ACC112 (cell line): ENCODE results near the gene ALKBH1.

Source experiments
- H2AFZ ChIP-seq: fragments of 200-600 bp; sonication (generic); one replicate; pipeline ENCODE4 v1.6.0; 2017; ENCODE audit warnings: antibody characterized with exemption, low read length; ENCODE audit not compliant: unreplicated experiment
- H3K27ac ChIP-seq: fragments of 200-600 bp; sonication (generic); 2 replicates; pipeline ENCODE4 v1.5.1; 2014; ENCODE audit warnings: low read depth, mild to moderate bottlenecking, antibody characterized with exemption, low read length, moderate library complexity
- H3K27me3 ChIP-seq: fragments of 200-600 bp; sonication (generic); 2 replicates; pipeline ENCODE4 v1.6.1; 2014; ENCODE audit warnings: mild to moderate bottlenecking, antibody characterized with exemption, low read length, moderate library complexity, mixed read lengths; ENCODE audit not compliant: insufficient read depth
- H3K36me3 ChIP-seq: fragments of 200-600 bp; sonication (generic); 2 replicates; pipeline ENCODE4 v1.6.1; 2016; ENCODE audit warnings: mild to moderate bottlenecking, antibody characterized with exemption, low read length, moderate library complexity, mixed read lengths; ENCODE audit not compliant: insufficient read depth
- H3K4me1 ChIP-seq: fragments of 200-600 bp; sonication (generic); one replicate; pipeline ENCODE4 v1.6.1; 2016; ENCODE audit warnings: low read length, mixed read lengths; ENCODE audit not compliant: insufficient read depth, unreplicated experiment, control insufficient read depth
- H3K4me3 ChIP-seq: fragments of 200-600 bp; sonication (generic); 2 replicates; pipeline ENCODE4 v1.5.1; 2014; ENCODE audit warnings: mild to moderate bottlenecking, low read depth, low read length
- H3K79me2 ChIP-seq: fragments of 200-600 bp; sonication (generic); one replicate; pipeline ENCODE4 v1.6.0; 2016; ENCODE audit warnings: low read length; ENCODE audit not compliant: control insufficient read depth, unreplicated experiment, insufficient read depth

Gene ALKBH1

DNA sequence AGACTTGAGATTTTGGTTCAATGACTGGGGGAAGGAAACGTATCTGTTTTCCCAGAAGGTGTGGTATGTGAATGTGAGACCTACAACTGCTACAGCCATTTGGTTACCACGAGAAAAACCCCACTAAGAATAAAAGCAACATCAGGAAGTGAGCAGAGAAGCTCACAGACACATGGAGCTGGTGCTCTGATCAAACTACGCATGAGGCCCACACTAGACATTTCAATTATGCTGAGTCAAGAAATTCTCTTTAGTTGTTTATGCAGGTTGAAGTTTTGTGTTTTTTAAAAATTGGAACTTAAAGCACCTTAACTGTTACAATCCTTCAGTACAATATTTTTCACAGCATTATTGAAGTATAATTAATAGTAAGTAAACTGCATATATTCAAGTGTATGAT is 82.5 kb downstream of the ALKBH1 start:
- Histone ChIP-seq H3K27ac (no peak overlapping the region), H3K36me3 (no peaks in the 10 kb centered on the region), H3K79me2 (no peaks in the 10 kb centered on the region), H3K4me1 (no peaks in the 10 kb centered on the region), H3K27me3 (no peaks in the 10 kb centered on the region), H2AFZ (no peak overlapping the region), H3K4me3 (no peak overlapping the region)

DNA sequence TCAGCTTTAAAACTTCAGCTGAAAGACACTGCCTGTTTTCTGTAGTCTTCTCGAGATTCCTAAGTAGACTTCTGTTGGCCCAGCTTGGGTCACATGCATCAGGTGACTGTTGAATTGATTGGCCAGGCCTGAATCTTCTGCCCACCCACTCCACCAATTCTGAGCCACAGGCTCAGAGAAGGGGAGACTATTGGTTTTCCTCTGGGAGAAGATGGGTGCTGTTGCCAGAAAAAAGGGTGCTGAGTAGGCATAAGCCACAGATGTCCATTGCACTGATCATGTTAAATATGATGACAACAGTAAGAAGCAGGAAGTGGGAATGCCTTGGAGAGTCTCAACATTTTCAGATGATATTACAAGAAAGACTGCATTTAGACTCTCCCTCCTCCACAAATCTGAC is 84.6 kb downstream of the ALKBH1 start:
- Histone ChIP-seq H3K27ac (no peak overlapping the region), H3K27me3 (no peaks in the 10 kb centered on the region), H3K79me2 (no peaks in the 10 kb centered on the region), H2AFZ (no peak overlapping the region), H3K36me3 (no peaks in the 10 kb centered on the region), H3K4me3 (no peak overlapping the region), H3K4me1 (no peaks in the 10 kb centered on the region)
